Activated naive CD4-positive, alpha-beta T cell treated with anti-CD3 and anti-CD28 coated beads, Interleukin-2, amount 50 U/mL, for 24 hours (primary cell): Measurements from ENCODE around the gene KIFC3.
A peak's percentile ranks its signal among the peaks of the same experiment; 100 is the strongest.

Source experiments
- H3K27ac Mint-ChIP-seq: one replicate; pipeline ENCODE4 v1.8.0; 2021; ENCODE audit warnings: mild to moderate bottlenecking, mixed read lengths
- H3K27me3 Mint-ChIP-seq: one replicate; pipeline ENCODE4 v1.8.0; 2021; ENCODE audit warnings: mixed read lengths
- H3K36me3 Mint-ChIP-seq: one replicate; pipeline ENCODE4 v1.8.0; 2021; ENCODE audit warnings: mixed read lengths
- H3K4me1 Mint-ChIP-seq: one replicate; pipeline ENCODE4 v1.8.0; 2021; ENCODE audit warnings: mixed read lengths
- H3K4me3 Mint-ChIP-seq: one replicate; pipeline ENCODE4 v1.8.0; 2021; ENCODE audit warnings: mild to moderate bottlenecking, mixed read lengths
- H3K9me3 Mint-ChIP-seq: one replicate; pipeline ENCODE4 v1.8.0; 2021; ENCODE audit warnings: mixed read lengths

Gene KIFC3

DNA sequence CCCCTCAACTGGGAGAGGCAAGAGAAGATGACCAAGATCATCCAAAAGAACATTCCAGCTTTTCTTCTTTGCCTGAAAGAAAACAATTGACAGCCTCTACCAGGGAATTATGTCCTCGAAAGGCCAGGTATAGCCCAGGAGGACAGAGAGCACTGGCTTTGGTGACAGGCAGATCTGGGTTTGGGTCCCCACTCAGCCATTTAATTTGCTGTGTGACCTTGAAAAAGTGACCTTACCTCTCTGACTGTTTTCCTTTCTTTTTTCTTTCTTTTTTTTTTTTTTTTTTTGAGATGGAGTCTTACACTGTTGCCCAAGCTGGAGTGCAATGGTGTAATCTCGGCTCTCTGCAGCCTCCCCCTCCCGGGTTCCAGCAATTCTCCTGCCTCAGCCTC, 27.7 kb upstream of the KIFC3 start:
- Mint-ChIP-seq H3K4me3 (no peak overlapping the region), H3K27ac (no peak overlapping the region), H3K27me3 (peaks cover 2% of the 10 kb centered on the region), H3K9me3 (no peaks in the 10 kb centered on the region), H3K4me1 (no peaks in the 10 kb centered on the region), H3K36me3 (no peaks in the 10 kb centered on the region)

DNA sequence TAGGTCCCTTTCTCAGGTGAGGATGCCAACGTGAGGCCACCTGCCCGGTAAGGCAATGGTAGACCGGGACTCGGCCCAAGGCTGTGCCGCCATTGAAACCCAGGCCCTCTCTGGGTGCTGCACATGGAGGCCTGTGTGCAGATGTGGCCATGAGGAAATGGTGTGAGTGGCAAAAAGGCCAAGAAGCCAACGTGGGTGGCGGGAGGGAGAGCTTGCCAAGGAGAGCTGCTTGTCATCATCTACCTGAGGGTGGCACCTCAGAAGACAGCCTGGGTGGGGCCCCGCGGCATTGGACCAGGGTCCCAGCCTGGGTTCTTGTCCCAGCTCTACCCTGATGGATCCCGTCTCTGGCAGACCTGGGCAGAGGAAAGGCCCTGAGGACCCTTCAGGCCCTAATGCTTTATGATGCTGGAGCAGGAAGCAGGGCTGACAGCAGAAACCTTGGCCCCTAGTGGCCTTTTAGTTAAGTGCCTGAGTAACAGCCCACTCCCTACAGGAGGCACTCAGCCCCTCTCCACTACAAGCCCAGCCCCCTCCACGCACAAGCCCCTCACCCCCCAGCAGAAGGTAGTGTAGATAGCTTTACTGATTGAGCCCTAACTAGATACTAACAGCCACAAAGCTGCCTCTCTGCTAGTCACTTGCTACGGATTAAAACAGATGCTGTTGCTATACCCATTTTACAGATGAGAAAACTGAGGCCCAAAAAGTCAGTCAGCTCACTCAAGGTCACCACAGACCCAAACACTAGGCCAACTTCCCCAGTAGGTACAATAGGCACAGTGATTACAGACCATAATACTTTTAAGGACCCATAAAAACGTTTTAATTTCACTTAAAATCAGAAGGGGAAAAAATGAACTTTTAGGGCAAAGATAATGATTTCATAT, 26.2 kb upstream of the KIFC3 start:
- no peaks in the 10 kb centered on the region for H3K36me3 Mint-ChIP-seq
- no peak overlapping the region for H3K4me3 Mint-ChIP-seq
- no peaks in the 10 kb centered on the region for H3K9me3 Mint-ChIP-seq
- no peaks in the 10 kb centered on the region for H3K4me1 Mint-ChIP-seq
- H3K27me3 Mint-ChIP-seq, result peaks cover 2% of the 10 kb centered on the region
- H3K27ac Mint-ChIP-seq, result peak overlapping the region; percentile 46

DNA sequence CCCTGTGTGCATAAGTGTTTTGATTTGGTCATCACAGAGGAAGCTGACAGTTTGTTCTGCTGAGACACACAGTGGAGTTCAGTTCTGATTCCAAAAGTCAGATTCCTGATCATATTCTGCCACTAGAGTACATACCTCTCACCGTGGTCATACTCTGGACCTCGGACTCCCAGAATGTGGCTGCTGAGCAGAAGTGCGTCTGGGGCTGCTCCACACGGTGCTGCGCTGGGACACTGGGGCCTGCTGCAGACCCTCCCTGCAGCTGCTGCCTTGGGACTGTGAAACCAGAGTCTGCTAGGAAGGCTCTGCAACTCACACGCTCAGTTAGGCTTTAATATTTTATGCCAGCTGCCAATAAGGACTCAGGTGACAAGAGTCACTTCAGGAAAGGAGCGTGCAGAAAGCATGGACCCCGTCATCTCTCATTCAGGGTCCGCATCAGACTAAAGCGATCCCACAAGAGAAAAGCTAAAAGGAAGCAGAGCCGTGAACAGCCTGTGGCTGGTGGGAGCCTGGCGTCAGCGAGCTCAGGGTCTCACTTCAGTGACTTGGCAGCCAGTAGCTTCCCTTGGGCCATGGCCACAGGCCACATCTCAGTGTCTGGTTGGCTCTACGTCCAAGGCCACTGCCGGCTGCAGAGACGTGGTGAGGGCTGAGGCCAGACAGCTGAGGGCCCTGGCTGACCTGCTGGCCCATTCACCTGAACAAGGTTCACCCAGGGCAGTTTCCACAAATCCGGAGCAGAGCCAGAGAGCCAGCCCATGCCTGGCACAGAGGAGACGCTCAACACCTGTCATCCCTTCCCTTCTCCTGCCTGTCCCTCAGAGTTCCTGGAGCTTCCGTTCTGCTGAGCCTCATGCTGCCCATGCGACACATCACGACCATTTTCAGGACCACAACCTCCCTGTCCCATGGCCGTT, 24.7 kb upstream of the KIFC3 start:
- Mint-ChIP-seq H3K27me3 (peaks cover 2% of the 10 kb centered on the region), H3K9me3 (no peaks in the 10 kb centered on the region), H3K4me1 (no peaks in the 10 kb centered on the region), H3K36me3 (no peaks in the 10 kb centered on the region), H3K27ac (no peak overlapping the region), H3K4me3 (no peak overlapping the region)

DNA sequence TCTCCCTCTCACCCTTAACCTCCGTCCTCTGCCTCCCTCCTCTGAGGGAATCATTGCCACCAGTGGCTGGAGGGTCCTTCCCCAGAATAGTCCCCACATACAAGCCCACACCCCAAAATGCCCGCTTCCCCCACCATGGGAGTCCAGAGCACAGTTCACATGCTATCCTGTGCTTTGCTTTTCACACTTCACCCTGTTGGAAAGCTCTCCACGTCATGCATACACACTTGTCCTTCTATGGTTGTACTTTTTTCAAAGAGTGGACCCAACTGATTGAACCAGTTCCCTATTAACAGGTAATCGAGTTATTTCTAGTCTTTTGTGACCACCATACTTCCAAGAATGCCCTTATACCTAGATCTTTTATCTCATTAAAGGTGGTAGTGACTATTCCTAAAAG, 23.8 kb upstream of the KIFC3 start:
- no peaks in the 10 kb centered on the region for H3K27me3 Mint-ChIP-seq
- H3K27ac Mint-ChIP-seq, result no peak overlapping the region
- no peaks in the 10 kb centered on the region for H3K9me3 Mint-ChIP-seq
- no peaks in the 10 kb centered on the region for H3K36me3 Mint-ChIP-seq
- no peaks in the 10 kb centered on the region for H3K4me1 Mint-ChIP-seq
- no peak overlapping the region for H3K4me3 Mint-ChIP-seq

DNA sequence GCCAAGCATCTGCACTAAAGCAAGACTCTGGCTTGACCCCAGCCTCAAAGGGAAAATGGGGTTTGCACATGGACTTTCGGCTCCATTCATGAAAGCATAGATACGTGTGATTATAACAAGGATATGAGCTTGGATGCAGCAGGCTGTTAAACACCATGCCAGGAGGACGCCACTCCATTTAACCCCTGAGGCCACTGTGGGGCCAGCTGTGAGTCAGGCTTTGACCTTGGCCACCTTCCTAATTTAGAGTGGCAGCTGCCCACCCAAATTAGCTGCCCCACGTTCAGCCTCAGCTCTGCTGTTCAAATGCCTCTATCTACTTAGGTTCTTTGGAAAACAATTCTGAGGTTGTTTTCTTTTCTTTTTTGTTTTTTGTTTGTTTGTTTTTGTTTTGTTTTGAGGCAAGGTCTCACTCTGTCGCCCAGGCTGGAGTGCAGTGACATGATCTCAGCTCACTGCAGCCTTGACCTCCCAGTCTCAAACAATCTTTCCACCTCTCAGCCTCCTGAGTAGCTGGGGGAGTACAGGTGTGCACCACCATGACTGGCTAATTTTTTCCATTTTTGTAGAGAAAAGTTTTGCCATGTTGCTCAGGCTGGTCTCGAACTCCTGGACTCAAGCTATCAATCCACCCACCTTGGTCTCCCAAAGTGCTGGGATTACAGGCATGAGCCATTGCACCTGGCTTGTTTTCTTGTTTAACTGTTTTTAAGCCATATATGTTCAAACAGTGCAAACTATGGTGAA, 23.2 kb upstream of the KIFC3 start:
- Mint-ChIP-seq H3K4me3 (no peak overlapping the region), H3K9me3 (no peaks in the 10 kb centered on the region), H3K27ac (no peak overlapping the region), H3K36me3 (no peaks in the 10 kb centered on the region), H3K4me1 (no peaks in the 10 kb centered on the region), H3K27me3 (no peaks in the 10 kb centered on the region)

DNA sequence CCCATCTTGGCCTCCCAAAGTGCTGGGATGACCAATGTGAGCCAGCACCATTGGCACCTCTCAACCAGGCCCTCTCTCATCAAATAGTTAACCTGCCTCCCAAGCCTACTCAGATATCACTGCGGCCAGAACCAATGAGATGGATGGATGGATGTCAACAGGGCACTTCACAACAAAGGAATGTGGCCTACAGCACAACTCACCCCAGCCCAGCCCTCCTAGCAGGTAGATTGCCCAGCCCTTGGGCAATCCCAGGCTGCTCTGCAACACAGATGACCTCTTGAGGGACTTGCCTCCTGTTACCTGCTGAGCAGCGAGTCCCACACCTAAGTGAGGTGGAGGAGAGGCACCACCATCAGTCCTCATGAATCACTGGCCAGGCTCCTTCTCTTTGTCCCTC, 22.6 kb upstream of the KIFC3 start:
- Mint-ChIP-seq H3K4me1 (no peaks in the 10 kb centered on the region), H3K9me3 (no peaks in the 10 kb centered on the region), H3K36me3 (no peaks in the 10 kb centered on the region), H3K27me3 (no peaks in the 10 kb centered on the region), H3K27ac (no peak overlapping the region), H3K4me3 (no peak overlapping the region)

DNA sequence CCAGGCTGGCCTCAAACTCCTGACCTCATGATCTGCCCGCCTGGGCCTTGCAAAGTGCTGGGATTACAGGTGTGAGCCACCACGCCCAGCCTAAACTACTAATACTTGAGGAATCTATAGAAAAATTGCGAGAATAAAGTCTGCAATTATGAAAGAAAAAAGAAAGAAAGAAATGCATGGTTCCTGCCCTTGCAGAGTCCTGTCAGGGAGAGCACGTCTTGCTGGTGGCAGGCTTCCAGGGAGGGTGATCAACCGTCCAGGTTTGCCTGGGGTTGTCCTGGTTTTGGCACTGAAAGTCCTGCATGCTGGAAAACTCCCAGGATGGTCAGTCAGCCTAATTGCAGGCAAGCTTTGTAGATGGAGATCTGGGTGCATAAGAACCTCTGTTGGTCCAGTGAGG, 21.5 kb upstream of the KIFC3 start:
- no peaks in the 10 kb centered on the region for H3K9me3 Mint-ChIP-seq
- H3K27me3 Mint-ChIP-seq, result no peaks in the 10 kb centered on the region
- no peaks in the 10 kb centered on the region for H3K36me3 Mint-ChIP-seq
- no peaks in the 10 kb centered on the region for H3K4me1 Mint-ChIP-seq
- no peak overlapping the region for H3K27ac Mint-ChIP-seq
- no peak overlapping the region for H3K4me3 Mint-ChIP-seq

DNA sequence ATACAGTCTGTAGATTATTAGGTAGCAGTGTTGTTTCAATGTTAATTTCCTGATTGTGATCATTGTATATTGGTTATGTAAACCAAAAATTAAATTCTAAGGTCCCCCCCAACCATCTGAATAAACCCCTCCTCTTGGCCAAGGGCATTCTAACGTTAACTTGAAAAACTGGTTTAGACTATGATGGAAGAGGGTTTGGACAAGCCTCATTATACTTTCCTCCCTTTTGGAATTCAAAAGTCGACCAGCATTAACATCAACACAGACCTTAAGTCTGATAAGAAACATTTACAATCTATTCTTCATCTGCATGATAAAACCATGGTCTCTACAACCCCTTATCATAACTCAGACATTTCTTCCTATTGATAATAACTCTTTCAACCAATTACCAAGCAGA, 20.6 kb upstream of the KIFC3 start:
- H3K36me3 Mint-ChIP-seq, result no peaks in the 10 kb centered on the region
- H3K27ac Mint-ChIP-seq, result no peak overlapping the region
- no peaks in the 10 kb centered on the region for H3K27me3 Mint-ChIP-seq
- H3K4me3 Mint-ChIP-seq, result no peak overlapping the region
- H3K9me3 Mint-ChIP-seq, result no peaks in the 10 kb centered on the region
- no peaks in the 10 kb centered on the region for H3K4me1 Mint-ChIP-seq

DNA sequence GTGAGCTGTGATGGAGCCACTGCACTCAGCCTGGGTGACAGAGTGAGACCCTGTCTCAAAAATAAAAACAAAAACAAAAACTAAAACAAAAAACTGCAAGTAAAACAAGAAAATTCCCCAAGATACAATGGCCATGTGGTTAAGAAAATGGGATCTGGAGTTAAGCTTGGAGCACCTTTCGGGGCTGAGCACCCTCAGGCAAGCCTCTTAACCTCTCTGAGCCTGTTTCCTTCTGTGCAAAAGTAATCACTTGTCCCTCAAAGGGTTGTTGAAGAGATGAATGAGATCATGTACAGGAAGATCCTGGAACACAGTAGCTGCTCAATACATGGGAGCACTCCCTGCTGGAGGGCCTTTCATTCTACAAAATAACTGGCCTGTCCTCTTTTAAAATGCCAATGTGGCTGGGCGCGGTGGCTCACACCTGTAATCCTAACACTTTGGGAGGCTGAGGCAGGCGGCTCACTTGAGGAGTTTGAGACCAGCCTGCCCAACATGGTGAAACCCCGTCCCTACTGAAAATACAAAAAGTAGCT, 19.8 kb upstream of the KIFC3 start:
- Mint-ChIP-seq H3K27ac (no peak overlapping the region), H3K9me3 (no peaks in the 10 kb centered on the region), H3K4me1 (no peaks in the 10 kb centered on the region), H3K27me3 (no peaks in the 10 kb centered on the region), H3K4me3 (no peak overlapping the region), H3K36me3 (no peaks in the 10 kb centered on the region)

DNA sequence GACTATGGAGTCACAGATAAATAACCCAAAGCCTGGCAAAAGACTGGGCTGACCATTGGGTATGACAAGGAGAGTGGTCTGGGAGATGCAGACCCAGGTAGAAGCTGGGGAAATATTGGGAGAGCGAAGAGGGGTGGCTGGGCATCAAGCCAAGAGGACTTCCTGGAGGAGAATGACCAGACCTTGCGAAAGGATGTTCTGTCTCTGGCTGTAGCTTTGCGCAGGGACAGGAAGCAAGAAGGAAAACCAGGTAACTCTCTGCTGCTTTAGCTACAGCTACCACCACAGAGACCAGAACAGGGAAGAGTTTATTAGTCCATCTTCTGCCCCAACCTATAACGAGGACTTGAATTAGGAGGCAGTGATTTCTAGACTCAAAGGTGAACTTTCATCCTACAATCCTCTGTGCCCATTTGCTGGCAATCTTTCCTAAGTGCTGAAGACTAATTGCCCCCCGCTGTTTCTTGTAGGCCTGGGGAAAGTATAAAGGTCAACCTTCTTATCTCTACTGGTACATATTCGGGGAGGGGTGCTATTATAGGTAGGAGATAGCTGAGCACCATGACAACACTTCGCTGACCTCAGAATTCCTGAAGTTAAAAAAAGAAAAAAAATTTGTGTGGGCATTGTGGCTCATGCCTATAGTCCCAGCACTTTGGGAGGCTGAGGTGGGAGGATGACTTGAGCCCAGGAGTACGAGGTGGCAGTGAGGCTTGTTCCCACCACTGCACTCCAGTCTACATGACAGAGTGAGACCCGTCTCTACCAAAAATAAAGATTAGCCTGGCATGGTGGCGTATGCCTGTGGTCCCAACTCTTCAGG, 19.1 kb upstream of the KIFC3 start:
- no peak overlapping the region for H3K4me3 Mint-ChIP-seq
- no peak overlapping the region for H3K27ac Mint-ChIP-seq
- no peaks in the 10 kb centered on the region for H3K9me3 Mint-ChIP-seq
- no peaks in the 10 kb centered on the region for H3K4me1 Mint-ChIP-seq
- no peaks in the 10 kb centered on the region for H3K27me3 Mint-ChIP-seq
- no peaks in the 10 kb centered on the region for H3K36me3 Mint-ChIP-seq

DNA sequence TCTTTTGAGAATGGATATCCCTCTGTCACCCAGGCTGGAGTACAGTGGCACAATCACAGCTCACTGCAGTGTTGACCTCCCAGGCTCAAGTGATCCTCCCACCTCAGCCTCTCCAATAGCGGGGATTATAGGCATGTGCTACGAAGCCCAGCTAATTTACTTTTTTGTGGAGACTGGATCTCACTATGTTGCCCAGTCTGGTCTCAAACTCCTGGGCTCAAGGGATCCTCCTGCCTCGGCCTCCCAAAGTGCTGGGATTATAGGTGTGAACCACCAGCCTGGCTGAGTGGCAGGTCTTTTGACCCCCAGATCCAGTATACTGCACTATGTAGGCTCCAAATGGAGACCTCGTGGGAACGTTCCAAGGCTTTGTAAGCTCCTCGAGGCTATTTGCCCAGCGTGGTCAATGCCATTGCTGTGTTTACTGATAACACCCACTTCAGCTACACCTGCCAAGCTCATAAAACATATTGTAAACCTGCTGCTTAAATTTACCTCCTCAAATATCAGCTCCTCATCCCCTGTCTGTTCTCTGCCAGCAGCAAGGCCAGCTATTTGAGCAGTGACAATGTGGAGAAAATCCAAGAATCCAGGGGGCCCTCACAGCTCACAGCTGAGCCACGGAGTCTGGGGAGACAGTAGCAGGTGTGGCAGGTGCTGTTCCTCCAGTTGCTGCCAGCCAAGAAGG, 16.2 kb upstream of the KIFC3 start:
- Mint-ChIP-seq H3K4me1 (no peaks in the 10 kb centered on the region), H3K4me3 (no peak overlapping the region), H3K27ac (no peak overlapping the region), H3K9me3 (no peaks in the 10 kb centered on the region), H3K27me3 (no peaks in the 10 kb centered on the region), H3K36me3 (no peaks in the 10 kb centered on the region)

DNA sequence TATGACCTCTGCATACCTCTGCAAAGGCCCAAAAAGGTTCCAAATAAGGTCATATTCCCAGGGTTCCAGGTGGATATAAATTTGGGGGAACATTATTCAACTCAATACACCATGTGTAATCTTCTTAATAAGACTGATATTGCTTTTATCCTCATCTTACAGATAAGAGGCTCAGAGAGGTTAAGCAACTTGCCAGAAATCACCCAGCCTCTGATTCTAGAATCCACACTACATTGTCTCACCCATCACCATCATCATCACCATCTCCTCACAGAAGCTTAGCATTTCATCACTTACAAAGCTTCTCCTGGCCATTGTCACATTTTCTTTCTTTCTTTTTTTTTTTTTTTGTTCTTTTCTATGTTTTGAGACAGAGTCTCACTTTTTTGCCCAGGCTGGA, 15.4 kb upstream of the KIFC3 start:
- Mint-ChIP-seq H3K4me1 (no peaks in the 10 kb centered on the region), H3K36me3 (no peaks in the 10 kb centered on the region), H3K4me3 (no peak overlapping the region), H3K27me3 (no peaks in the 10 kb centered on the region), H3K9me3 (no peaks in the 10 kb centered on the region), H3K27ac (no peak overlapping the region)

DNA sequence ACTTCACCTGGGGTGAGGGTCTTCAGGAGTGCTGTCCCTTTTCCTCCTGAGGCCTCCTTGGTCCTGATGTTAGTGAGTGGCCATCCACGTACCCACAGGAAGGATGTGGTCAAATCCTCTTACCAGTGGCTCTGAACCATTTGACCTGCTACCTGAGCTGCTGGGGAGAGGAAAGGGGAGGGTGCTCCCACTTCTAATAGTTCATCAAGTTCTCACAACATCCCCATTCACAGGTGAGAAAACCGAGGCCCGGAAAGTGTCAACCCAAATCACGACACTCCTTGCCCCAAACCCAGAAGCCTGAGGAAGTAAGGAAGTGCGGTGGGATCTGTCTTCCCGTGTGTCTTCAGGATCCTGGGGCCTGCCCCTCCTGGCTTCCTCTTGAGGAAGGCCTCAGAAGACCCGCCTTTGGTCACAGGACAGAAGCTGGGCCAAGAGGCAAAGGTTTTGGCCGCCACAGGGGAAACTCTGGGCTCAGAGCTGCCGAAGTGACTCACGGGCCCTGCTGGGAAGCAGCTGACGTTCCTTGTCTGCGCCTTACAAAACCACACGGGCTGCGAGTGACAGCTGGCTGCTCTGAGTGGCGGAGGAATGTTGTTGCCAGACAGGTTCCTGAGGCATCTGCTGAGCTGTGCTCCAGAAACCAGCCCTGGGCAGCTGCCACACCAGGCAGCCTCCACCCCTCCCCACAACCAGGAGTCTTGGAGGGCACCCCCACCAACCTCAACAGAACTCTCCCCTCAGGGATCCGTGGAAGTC, 13.9 kb upstream of the KIFC3 start:
- Mint-ChIP-seq H3K27me3 (peaks cover 2% of the 10 kb centered on the region), H3K4me1 (no peaks in the 10 kb centered on the region), H3K4me3 (no peak overlapping the region), H3K27ac (no peak overlapping the region), H3K9me3 (no peaks in the 10 kb centered on the region), H3K36me3 (no peaks in the 10 kb centered on the region)

DNA sequence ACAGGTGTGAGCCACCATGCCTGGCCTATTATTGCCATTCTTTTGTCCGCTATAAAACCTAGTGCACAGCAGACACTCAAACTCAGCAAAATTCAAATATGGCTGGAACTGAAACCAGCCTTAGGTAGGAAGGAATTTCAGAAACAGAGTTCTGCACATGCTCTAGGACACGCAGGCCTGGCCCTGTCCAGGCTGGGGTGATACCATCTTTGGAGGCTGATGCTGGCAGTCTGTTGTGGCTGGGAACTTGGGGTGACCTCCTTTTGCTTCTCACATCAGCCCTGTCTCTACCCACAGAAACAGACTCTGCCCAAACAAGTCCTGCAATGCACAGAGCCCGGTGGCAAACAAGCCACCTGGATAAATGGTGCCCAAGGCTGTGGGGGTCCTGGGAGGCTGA, 12.6 kb upstream of the KIFC3 start:
- Mint-ChIP-seq H3K4me3 (no peak overlapping the region), H3K9me3 (no peaks in the 10 kb centered on the region), H3K27me3 (peaks cover 2% of the 10 kb centered on the region), H3K4me1 (peaks cover 9% of the 10 kb centered on the region), H3K36me3 (no peaks in the 10 kb centered on the region), H3K27ac (no peak overlapping the region)
